ENCODE results near the gene GPC6.
"Not testable (repeated sequence)": the region's sequence is repeated elsewhere in the genome, so short reads cannot be mapped to it uniquely, and the experiment has no call there.

GPC6 gene
- total RNA-seq = 0 to 0.54 (median 0.18) reads per million in 4 experiments

- DNase-seq = no peak
Measured at GRCh38 chr13:93226623-93227279, at the start of gene GPC6. Gene GPC6 (plus strand): TSS chr13:93226807.

GRCh38 chr13:93180356-93180969, 46.1 kb upstream of the GPC6 start:
- DNase-seq = no peak

DNA sequence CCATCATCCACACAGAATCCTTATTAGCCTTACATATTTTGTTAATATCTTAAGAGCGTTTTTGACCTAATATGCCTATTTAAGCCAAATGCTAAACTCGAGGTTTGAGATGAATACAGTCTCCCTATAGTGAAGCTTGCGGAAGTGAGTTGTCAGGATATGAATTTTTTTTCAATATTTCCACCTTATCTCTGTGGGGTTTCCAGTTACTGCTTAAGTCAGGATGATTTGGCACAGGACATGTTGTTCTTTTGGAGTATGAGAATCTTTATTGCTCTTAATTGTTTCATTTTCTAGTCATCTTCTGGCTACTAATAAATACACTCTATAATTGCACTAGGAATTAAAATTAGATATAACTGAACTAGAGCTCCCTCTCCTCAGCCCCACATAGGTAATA, 44.2 kb upstream of the GPC6 start:
- no peak for DNase-seq

DNA sequence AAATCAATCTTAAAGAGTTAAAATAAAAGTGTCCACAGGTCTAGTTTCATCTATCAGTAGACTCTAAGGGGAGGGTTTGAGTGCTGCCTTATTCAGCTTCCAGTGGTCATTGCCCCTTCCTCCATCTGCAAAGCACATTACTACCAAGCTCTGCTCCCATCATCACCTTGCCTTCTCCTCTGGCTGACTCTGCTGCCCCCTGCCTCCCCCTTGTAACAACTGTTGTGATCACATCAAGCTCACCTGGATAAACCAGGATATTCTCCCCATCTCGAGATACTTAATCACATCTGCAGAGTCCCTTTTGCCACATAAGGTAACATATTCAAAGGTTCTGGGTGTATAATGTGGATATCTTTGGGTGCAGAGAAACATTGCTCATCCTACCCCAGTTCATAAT, 43.3 kb upstream of the GPC6 start:
- DNase-seq = no peak

GRCh38 chr13:93190006-93190405, 36.6 kb upstream of the GPC6 start:
- no peak for DNase-seq

DNA sequence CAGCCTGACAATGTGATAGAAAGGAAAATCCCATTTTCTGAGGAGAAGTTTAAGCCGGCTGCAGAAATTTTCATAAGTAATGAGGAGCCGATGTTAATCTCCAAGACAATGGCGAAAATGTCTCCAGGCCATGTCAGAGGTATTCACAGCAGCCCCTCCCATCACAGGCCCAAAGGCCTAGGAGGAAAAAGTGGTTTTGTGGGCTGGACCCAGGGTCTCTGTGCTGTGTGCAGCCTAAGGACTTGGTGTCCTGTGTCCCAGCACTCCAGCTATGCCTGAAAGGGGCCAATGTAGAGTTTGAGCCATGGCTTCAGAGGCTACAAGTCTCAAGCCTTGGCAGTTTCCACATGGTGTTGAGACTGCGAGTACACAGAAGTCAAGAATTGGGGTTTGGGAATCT, 32.9 kb upstream of the GPC6 start:
- DNase-seq = no peak

GRCh38 chr13:93199856-93200255, 26.8 kb upstream of the GPC6 start:
- no peak for DNase-seq

GRCh38 chr13:93200626-93201025, 26.0 kb upstream of the GPC6 start:
- DNase-seq = no peak

GRCh38 chr13:93201992-93202558, 24.5 kb upstream of the GPC6 start:
- no peak for DNase-seq

DNA sequence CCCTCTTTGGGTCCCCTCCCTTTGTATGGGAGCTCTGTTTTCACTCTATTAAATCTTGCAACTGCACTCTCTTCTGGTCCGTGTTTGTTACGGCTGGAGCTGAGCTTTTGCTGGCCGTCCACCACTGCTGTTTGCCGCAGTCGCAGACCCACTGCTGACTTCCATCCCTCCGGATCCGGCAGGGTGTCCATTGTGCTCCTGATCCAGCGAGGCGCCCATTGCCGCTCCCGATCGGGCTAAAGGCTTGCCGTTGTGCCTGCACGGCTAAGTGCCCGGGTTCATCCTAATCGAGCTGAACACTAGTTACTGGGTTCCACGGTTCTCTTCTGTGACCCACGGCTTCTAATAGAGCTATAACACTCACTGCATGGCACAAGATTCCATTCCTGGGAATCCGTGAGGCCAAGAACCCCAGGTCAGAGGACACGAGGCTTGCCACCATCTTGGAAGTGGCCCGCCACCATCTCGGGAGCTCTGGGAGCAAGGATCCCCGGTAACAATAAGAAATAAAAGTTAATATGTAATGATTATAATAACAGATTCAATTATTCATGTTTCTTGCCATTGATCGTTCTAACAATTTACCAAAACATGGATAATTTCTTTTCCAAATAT, 19.7 kb upstream of the GPC6 start:
- DNase-seq = not testable (repeated sequence)

DNA sequence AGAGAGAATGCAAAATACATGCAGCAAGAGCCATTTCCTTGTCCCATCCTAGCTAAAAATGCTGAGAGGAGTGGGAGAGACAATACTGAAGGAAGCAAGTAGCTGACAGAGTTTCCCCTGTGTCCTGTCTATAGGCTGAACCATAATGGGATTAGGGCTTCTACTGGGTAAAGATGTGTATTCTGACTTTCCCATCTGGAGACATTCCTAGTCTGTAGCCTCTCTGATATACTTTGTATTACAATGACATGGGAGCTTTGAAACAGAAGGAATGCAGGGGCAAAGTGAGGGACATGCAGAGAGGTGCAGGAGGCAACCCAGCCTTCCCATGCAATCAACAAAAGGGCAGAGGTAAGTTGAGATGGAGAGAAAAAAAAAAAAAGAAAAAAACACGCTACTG, 10.5 kb upstream of the GPC6 start:
- no peak for DNase-seq

DNA sequence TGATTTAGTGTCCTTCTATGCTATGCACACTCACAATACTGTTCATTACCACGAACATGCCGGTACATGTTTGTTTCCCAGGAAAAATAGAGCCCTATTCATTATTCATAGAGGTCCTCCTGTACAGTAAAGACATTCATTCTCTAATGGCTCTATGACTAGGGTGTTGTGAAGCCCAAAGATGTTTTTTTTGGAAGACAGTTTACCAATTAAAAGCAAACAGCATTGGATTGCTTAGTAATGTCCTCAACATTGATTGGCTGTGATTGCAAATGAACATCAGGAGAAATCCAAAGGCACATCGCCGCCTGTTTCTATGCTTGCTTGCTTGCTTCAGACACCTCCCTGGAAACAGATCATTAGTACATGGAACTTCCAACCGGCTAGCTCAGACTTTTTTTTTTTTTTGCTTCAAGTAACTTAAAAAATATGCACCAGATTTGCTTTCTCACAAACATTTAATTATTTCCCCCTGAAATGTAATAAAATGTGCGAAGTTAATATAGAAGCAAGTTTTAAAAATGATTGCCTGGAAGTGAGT, 8.8 kb upstream of the GPC6 start:
- DNase-seq = no peak

DNA sequence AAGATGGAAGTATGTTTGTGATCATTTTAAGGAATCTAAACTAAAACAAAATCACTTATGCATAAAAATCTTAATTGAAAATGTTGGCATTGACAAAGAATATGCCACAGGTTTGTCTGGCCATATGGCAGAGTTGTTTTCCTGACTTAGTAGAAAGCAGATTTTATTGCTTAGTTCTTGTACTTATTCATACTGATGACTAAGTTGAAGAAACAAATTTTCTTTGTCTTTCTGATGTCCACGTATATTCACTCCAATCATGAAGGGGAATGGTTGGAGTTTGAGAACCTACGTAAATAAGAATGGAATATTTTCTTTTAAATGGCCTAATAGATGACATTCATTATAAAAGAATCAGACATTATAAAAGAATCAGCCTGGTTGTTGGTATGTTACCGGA, 8.0 kb upstream of the GPC6 start:
- DNase-seq = no peak

DNA sequence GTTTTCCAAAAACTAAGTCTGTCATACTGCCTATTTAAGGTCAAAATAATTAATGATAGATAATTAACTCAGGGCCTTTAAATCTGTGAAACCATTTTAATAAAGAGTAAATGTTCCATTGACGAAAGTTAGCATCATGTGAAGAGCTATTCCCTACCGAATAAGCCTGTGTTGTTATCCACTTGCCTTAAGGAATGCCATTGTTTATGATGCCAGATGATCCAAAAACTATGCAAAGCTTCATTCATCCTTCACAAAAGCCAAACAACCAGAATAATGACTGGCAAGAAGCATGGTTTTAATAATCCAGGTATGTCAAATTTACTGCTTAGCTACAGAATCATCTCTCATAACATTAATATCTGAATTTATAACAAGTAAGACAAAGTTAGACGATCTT, 6.5 kb upstream of the GPC6 start:
- no peak for DNase-seq

- DNase-seq = no peak
Measured at GRCh38 chr13:93222976-93223375, 3.6 kb upstream of the GPC6 start.

DNA sequence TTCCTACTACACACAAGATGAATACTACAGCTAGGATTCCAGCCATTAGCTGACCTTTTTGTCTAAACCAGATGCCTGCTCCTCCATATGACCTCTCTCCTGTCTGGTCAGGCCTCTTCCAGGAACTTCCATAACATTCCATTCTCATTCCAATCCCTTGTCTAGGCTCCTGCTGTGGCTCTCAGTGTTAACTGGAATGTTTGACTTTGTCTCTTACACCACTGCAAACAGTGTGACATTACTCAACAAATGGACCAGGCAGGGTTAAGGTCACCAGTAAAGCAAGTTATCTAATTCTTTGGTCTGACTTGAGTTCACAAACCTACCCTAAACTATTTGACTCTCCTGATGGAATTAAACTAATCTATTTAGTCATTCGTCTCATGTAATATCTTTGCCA, 2.1 kb upstream of the GPC6 start:
- DNase-seq = no peak

DNA sequence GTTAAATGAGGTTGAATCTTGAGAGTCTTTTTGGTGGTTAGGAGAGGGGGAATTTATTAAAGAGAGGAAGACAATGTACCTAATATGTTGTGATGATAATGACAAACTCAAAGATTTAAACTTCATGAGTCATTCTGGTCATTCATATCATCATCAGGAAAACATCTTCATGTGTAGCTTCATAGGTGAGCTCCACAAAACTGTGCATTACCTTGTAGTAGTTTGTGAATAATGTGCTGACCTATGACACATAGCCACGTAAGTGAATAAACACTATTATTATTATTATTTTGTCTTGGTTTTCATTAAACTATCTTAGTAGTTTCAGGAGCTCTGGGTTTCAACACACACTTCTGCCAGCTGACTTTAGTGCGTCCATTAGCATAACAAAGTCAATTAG, 997 bp upstream of the GPC6 start:
- DNase-seq = no peak

GRCh38 chr13:93226065-93226622, 463 bp upstream of the GPC6 start:
- DNase-seq = no peak

DNA sequence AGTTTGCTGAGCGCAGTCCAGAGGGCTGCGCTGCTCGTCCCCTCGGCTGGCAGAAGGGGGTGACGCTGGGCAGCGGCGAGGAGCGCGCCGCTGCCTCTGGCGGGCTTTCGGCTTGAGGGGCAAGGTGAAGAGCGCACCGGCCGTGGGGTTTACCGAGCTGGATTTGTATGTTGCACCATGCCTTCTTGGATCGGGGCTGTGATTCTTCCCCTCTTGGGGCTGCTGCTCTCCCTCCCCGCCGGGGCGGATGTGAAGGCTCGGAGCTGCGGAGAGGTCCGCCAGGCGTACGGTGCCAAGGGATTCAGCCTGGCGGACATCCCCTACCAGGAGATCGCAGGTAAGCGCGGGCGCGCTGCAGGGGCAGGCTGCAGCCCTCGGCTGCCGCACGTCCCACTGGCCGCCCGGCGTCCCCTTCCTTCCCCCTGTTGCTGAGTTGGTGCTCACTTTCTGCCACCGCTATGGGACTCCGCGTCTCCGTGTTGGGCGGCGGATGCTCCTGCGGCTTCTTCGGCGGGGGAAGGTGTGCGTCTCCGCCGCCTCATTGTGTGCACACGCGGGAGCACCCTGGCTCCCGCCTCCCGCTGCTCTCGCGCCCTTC, 772 bp downstream of the GPC6 start:
- DNase-seq = no peak

- no peak for DNase-seq
Measured at GRCh38 chr13:93227878-93228642, 1.5 kb downstream of the GPC6 start.

GRCh38 chr13:93228643-93228937, 2.0 kb downstream of the GPC6 start:
- no peak for DNase-seq

DNA sequence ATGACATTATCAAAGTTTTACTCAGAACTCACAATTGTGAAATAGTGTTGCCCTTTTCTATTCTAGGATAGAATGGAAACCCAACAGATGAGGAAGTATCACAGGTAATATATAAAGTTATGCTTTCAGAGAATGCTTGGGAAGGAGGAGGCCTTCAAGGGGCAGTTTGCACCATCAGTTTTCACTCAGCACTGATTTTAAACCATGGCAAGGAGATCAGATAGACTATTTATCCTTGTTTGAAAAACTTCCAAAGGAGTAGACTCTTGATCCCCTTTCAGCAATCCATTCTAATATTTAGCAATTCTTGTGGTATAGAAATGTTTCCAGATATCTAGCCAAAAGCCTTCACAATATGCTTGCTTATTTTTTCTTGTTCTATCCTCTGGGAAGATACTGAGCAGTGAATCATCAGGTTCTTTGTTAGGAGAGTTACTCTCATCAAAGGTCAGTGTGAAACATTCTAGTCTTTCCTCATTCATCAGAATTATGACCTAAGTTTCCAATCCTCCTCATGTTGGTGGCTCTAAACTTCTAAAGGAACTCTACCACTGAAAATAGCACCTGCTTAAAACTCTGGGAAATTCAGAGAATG, 3.8 kb downstream of the GPC6 start:
- no peak for DNase-seq

Data from effector CD8-positive, alpha-beta T cell (primary cell).